K562 (cell line): ENCODE results near the gene FOXL3. TPM values are rescaled to one million over a fixed set of nuclear protein-coding genes. Genes with fewer than 3 reads are reported as not detected.

Experiments used
- ATAC-seq: fragments of 200-7000 bp; cut with Tn5 transposase; 3 replicates; pipeline ENCODE4 v1.9.1; 2020; ENCODE audit warnings: moderate library complexity
- BruUV-seq: library from RNA; stranded (reverse); fragments of 400-500 nt; replicated peaks from 2 replicates; lab custom pipeline; 2021; lab: Mats Ljungman, UMichigan
- CTCF ChIA-PET: fragments of 300-600 bp; formaldehyde crosslinking; extraction: SDS; loops from one replicate; lab custom pipeline; 2021; ENCODE audit warnings: low intra/inter-chr PET ratio; lab: Yijun Ruan, JAX
- POLR2A ChIA-PET: fragments of 300-600, 350-650 bp; sonication (Branson Sonifier 250); formaldehyde crosslinking; extraction: SDS; loops from one replicate; lab custom pipeline; 2021; ENCODE audit warnings: antibody characterized with exemption, inconsistent platforms; lab: Yijun Ruan, JAX
- DNase-seq, 4 experiments: peaks; one replicate each; pipeline versions ENCODE4 v3.0.0 to v3.0.0-alpha.2; 2011 to 2018; ENCODE audit warnings: low spot score in 3 of 4, mixed read lengths in 3 of 4; ENCODE audit errors: extremely low read depth in 1 of 4
- FAIRE-seq: peaks from 2 replicates; lab custom pipeline; 2011; peaks lifted over from hg19 to GRCh38; lab: Jason Lieb, UNC
- H2AFZ ChIP-seq: 2 replicates; pipeline ENCODE4 v1.6.0; 2011; ENCODE audit warnings: low read depth, low read length, control low read depth, inconsistent platforms
- H3K27ac ChIP-seq: fragments of 200-600 bp; 3 replicates; pipeline ENCODE4 v1.8.0; 2011; ENCODE audit warnings: low read depth, mild to moderate bottlenecking, control low read depth, inconsistent platforms, low read length, moderate library complexity, mixed read lengths; ENCODE audit errors: extremely low read depth
- H3K27me3 ChIP-seq, 2 experiments: fragments of 300-600 bp in 1 of 2; 2 replicates in 1 of 2; 3 replicates in 1 of 2; pipeline versions ENCODE4 v1.6.0 to v1.8.0; 2011; ENCODE audit warnings: inconsistent platforms in 2 of 2, low read length in 2 of 2, mild to moderate bottlenecking in 1 of 2, mixed read lengths in 1 of 2, moderate library complexity in 1 of 2; ENCODE audit not compliant: control insufficient read depth in 2 of 2, insufficient read depth in 2 of 2
- H3K36me3 ChIP-seq: fragments of 300-600 bp; 3 replicates; pipeline ENCODE4 v1.8.0; 2011; ENCODE audit warnings: mild to moderate bottlenecking, low read length, inconsistent platforms; ENCODE audit not compliant: control insufficient read depth, insufficient read depth
- H3K4me1 ChIP-seq, 2 experiments: fragments of 200-600 bp in 1 of 2; replicated peaks in 1 of 2; 2 replicates in 1 of 2; 3 replicates in 1 of 2; pipeline versions ENCODE4 v1.5.1 to v1.8.0; 2011; ENCODE audit warnings: inconsistent platforms in 2 of 2, low read length in 2 of 2, mild to moderate bottlenecking in 1 of 2, mixed read lengths in 1 of 2, moderate library complexity in 1 of 2; ENCODE audit not compliant: control insufficient read depth in 2 of 2, insufficient read depth in 2 of 2
- H3K4me2 ChIP-seq: 2 replicates; pipeline ENCODE4 v1.6.1; 2011; ENCODE audit warnings: low read length, control low read depth, inconsistent platforms, mixed read lengths; ENCODE audit not compliant: insufficient read depth
- H3K4me3 ChIP-seq: fragments of 200-600 bp; sonication (generic), shearing (Covaris generic); 2 replicates; pipeline ENCODE4 v1.5.1; 2016; ENCODE audit warnings: control low read depth, inconsistent platforms
- H3K79me2 ChIP-seq: fragments of 200-600 bp; 3 replicates; pipeline ENCODE4 v1.8.0; 2011; ENCODE audit warnings: low read length, inconsistent platforms; ENCODE audit not compliant: control insufficient read depth, insufficient read depth
- H3K9ac ChIP-seq, 2 experiments: 2 replicates each; pipeline versions ENCODE4 v1.6.0 to v1.6.1; 2011; ENCODE audit warnings: low read depth in 2 of 2, low read length in 2 of 2, control low read depth in 1 of 2, inconsistent platforms in 1 of 2, mild to moderate bottlenecking in 1 of 2, mixed read lengths in 1 of 2; ENCODE audit not compliant: insufficient read depth in 1 of 2
- H3K9me1 ChIP-seq: one replicate; pipeline ENCODE4 v1.6.0; 2011; ENCODE audit warnings: inconsistent platforms, mild to moderate bottlenecking, low read length, moderate library complexity; ENCODE audit not compliant: control insufficient read depth, insufficient read depth
- H3K9me3 ChIP-seq: replicated peaks from 2 replicates; pipeline ENCODE4 v1.5.1; 2011; ENCODE audit warnings: low read depth, low read length, inconsistent platforms; ENCODE audit not compliant: control insufficient read depth, insufficient read depth
- H4K20me1 ChIP-seq: replicated peaks from 2 replicates; pipeline ENCODE4 v1.6.1; 2011; ENCODE audit warnings: low read length, inconsistent platforms, mixed read lengths; ENCODE audit not compliant: control insufficient read depth, insufficient read depth
- NR1H2 ChIP-seq: sonication (generic); formaldehyde crosslinking; IDR thresholded peaks from 2 replicates; pipeline ENCODE4 v1.4.0; 2020; ENCODE audit warnings: mild to moderate bottlenecking, missing genetic modification reagents
- UBTF ChIP-seq, 2 experiments: IDR thresholded peaks; 2 replicates each; pipeline ENCODE4 v1.6.1; 2012; ENCODE audit warnings: improper control_type of control experiment in 2 of 2, low read depth in 2 of 2, low read length in 2 of 2, borderline replicate concordance in 1 of 2
- WGBS: fragments of 100-300 bp; shearing (Covaris generic); methylation state at CpG from one replicate; pipeline ENCODE4 v1.1.6; 2016; ENCODE audit warnings: low coverage, mixed read lengths; ENCODE audit not compliant: insufficient coverage; ENCODE audit errors: missing lambda C conversion rate; 5-methylcytosine and 5-hydroxymethylcytosine counted together
- in situ Hi-C: fragments of 300-500 bp; cut with MboI; formaldehyde crosslinking; loops from 4 replicates; pipeline ENCODE4 v1.15.0; 2018; ENCODE audit warnings: inconsistent platforms, mixed read lengths
- intact Hi-C: fragments of 100-400 bp; cut with micrococcal nuclease; formaldehyde crosslinking; loops from 2 replicates; pipeline ENCODE4 v1.14.2; 2022
- polyA plus RNA-seq, 8 experiments: library from polyadenylated mRNA; depleted of rRNA in 4 of 8; stranded (reverse) in 5 of 8; unstranded in 3 of 8; fragments of >200 nt; fragmentation: Nextera tagmentation in 2 of 8; fragmentation: Illumina TruSeq in 1 of 8; extraction: Ambion mirVana in 2 of 8; extraction: Trizol in 1 of 8; gene quantifications; 2 replicates each; pipeline versions ENCODE4 v1.2.1 to v1.2.3, GENCODE V29; 2011 to 2014; ENCODE audit warnings: inconsistent platforms in 1 of 8, missing spikeins in 1 of 8
- total RNA-seq, 7 experiments: library from RNA; depleted of rRNA in 6 of 7; stranded (reverse); fragments of >200 nt in 6 of 7; fragmentation: Illumina TruSeq in 2 of 7; extraction: Trizol in 2 of 7; gene quantifications; 2 replicates each; pipeline versions ENCODE4 v1.2.1 to v1.2.3, GENCODE V29; 2011 to 2021; ENCODE audit warnings: low replicate concordance in 1 of 7

FOXL3 gene
- total and polyA plus RNA-seq, 9 of the 15 experiments (the other 6 are each of a cell fraction or from before 2014, with no cell fraction given): not detected

DNA sequence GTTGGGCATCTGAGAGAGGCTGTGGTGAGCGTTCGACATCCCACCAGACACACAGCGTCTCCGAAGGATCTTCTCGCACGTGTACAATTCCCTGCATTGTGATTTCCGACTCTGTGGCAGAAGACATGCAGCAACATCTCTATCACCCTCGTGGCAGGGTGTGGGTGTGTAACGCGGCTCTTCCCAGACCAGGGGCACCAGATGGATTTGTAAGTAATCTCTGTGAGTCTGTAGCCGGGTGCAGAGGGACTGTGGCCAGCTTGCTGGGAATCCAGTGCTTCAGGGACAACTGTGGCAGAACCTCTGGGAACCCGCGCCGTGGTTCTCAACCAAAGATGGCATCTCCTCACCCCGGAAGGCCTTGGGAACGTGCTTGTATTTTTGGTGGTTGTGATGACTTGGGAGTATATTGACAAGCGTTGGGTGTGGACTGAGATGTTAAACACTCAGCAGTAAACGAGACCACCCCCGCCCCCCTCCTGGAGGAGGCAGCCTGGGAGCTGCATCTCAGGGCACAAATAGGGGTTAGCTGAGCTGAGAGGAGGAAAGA is 21.2 kb downstream of the FOXL3 start:
- Histone ChIP-seq H3K4me1 (no peaks in the 10 kb centered on the region), H3K27ac (no peak overlapping the region), H3K4me3 (no peak overlapping the region), H4K20me1 (no peaks in the 10 kb centered on the region), H2AFZ (no peak overlapping the region), H3K9ac (no peak overlapping the region), H3K4me2 (no peak overlapping the region), H3K9me1 (no peaks in the 10 kb centered on the region), H3K79me2 (no peaks in the 10 kb centered on the region), H3K9me3 (no peaks in the 10 kb centered on the region), H3K27me3 (peaks cover 49 to 62% of the 10 kb centered on the region in 2 experiments), H3K36me3 (no peaks in the 10 kb centered on the region)
- in situ Hi-C loops (loop anchor here (10.0 kb wide), 2 partner anchors 464 to 654 kb away; no protein-coding TSS in a partner anchor), intact Hi-C loops (loop anchor here (10.0 kb wide), 1 partner anchor 654 kb away; no protein-coding TSS in a partner anchor)
- ATAC-seq (no peak), DNase-seq (no peak), FAIRE-seq (no peak)
- ChIA-PET CTCF (no interaction called here), POLR2A (interaction anchor here (0.7 kb wide), 1 partner anchor 562 kb away, joined by 4 read pairs; no protein-coding TSS in a partner anchor)
- no TSS peak for BruUV-seq
- WGBS: under 1% methylated on average over 17 of the region's 19 CpGs
- TF ChIP-seq UBTF (IDR thresholded peaks at IDR 0.05; ENCODE audit: borderline replicate concordance in 1 of 2, low read depth in 2 of 2, low read length in 2 of 2) (no peak), NR1H2 (CRISPR knock-in tag) (no peak)
